HG03520 (cell line): ENCODE measurements around the gene SLC35F3.
"Not testable (repeated sequence)": the region's sequence is repeated elsewhere in the genome, so short reads cannot be mapped to it uniquely, and the experiment has no call there.

Experiments
- ATAC-seq: cut with Tn5 transposase; IDR thresholded peaks from one replicate; pipeline ENCODE4 v1.9.1; 2021; ENCODE audit warnings: mild to moderate bottlenecking, moderate library complexity; ENCODE audit not compliant: unreplicated experiment

The SLC35F3 gene

DNA sequence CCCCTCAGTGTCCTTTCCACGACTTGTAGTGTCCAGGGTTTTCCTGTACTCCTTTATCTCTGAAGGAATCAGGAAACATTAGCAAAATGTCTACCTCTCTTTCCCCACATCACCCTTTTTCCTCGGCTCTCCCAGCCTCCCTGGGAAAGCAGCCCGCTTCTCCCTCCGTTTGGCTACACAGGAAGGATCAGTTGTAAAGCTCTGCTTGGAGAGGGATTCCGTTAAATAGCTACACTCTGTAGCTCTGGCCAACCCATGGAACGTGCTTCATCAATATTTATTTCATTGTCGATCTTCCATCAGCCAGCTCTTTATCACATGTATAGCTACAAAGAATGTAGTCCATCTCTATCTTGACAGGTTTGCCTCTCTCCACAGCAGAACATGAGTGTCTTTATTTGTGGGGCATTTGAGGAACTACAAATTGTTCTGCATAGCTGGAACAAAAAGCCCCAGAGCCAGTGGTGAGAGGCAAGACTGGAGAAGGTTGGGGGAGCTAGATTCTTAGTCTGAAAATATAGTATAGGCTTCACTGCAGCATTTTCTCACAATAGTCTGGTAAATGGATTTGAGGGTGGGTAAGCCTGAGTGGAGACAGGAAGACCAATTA, 191.8 kb downstream of the SLC35F3 start:
- no peak for ATAC-seq

DNA sequence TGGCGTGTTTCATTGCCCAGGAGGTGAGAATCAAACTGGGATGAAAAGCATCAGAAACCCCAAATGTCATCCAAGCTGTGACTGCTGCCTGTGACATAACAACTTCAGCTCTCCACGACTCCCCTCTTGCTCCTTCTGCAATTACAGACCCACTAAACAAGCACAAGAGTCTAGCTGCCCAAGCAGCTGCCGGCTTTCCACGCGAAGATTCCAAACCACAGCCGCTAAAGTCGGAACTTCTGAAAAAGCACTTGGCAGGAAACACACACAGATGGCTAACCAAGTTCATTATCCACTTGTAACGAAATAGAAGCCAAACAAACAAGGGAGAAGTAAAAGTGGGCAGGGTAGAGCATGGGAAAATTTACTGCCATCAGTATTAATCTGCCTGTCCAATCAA, 198.1 kb downstream of the SLC35F3 start:
- no peak for ATAC-seq

DNA sequence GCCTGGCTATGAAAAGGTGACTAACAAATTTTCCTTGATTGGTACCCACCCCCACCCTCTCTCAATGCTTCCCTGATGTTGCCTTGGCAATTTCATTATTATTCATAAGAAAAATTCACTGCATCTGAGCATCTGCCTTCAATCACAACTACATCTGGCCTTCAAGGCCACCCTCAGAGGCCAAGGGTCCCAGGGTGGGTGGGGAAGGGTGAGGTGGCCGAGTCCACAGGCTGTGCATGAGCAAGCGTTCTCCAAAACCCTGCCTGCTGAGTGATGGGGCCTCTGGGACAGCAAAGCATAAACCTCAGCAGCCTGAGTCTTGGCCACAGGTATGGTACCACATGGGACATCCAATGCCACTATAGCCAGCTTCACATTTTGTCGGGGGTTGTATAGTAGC, 198.7 kb downstream of the SLC35F3 start:
- no peak for ATAC-seq

DNA sequence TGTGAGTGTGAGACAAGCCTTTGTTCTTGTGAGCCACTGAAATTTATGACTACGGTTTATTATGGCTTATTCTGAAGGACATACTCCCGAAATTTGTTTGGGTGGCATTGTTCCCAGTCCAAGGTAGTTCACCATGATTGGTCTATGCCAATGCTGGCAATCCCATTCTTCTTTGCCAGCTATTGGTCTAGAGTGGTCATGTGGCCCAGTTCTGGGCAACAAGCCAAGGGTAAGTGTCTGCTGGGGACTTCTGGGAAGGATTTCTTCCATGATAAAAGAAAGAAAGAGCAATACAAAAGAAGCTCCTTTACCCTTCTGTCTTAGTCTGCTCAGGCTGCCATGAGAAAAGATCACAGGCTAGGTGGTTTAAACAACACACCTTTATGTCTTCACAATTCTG, 201.6 kb downstream of the SLC35F3 start:
- no peak for ATAC-seq

DNA sequence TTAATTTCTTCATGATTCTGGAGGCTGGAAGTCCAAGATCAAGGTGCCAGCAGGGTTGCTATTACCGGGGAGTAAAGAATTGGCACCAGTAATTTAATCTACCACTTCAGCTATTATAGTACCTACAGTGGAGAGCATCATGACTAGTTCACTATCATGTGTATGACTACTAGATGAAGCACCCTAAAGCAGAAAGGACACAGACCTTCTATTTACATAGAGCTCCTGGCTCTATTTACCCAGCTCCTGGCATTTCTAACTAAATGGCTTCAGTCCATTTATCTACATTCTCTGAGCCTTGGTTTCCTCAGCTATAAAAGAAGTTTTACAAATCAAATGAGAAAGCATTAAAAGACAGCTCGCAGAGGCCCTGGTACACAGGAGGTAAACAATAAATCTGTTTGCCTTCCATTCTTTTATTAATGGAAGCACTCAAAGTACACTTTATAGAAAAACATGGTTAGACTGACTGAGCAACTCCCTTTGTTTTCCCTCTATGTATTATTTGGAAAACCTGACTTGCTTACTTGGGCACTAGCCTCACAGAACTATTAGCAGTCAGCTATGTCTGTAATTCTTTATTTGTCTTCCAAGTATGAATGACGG, 203.0 kb downstream of the SLC35F3 start:
- ATAC-seq: no peak

DNA sequence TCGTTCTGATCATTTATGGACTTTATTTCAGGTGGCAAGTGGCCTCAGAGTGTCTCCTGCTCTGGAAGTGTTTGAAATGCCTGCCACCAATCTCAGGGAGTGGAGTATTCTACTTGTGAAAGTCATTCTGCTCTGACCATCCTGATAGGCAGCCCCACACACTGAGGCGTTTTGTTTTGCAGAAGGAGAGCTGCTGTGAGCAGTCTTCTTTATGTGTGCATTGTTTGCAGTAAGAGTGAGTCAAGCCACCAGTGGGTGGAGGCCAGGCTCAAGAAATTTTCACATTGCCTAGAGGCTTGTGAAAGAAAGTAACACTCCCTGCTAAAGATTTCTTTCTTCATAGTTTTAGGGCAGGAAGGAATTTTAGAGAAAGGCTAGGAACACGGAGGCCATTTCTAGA, 204.4 kb downstream of the SLC35F3 start:
- no peak for ATAC-seq

DNA sequence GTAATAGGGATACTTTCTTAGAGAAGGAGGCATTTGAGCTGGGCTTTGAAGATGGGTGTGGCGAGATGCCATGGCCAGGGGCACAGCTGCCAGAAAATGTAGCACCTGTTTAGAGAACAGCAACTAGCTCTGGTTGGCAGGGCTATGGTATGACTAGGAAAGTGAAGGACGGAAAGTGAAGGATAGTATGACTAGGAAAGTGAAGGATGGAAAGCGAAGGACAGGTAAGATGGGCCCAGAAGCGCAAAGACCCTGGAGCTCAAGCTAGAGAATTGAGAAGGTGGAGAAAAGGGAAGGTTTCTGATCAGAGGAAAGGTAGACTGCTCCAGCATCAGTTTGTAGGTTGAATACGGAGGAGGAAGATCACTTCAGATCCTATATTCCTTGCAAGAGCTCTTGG, 205.4 kb downstream of the SLC35F3 start:
- no peak for ATAC-seq

DNA sequence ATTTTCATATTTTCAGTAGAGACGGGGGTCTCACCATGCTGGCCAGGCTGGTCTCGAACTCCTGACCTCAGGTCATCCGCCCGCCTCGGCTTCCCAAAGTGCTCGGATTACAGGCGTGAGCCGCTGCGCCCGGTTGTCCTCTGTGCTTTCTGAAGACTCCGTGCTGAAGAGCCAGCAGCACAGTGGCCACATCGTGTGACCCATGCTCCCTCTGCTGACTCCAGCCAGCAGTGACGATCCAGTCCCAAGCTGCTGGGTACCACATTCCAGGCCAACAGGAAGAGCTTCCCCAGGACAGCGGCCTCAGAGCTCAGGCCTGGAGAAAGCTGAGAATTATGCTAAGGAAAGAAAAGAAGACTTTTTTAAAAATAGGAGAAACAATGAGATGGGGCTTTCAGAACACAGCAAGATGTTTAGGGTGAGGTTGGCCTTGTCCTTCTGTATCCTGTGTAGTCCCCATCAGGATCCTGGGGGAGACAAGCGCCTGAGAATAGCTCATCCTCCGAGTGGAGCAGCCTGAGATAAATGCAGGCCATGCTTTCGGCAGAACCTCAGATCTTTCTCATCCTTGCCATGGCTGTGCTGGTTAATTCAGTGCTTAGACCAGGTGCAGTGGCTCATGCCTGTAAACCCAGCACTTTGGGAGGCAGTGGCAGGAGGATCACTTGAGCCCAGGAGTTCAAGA, 207.1 kb downstream of the SLC35F3 start:
- no peak for ATAC-seq

DNA sequence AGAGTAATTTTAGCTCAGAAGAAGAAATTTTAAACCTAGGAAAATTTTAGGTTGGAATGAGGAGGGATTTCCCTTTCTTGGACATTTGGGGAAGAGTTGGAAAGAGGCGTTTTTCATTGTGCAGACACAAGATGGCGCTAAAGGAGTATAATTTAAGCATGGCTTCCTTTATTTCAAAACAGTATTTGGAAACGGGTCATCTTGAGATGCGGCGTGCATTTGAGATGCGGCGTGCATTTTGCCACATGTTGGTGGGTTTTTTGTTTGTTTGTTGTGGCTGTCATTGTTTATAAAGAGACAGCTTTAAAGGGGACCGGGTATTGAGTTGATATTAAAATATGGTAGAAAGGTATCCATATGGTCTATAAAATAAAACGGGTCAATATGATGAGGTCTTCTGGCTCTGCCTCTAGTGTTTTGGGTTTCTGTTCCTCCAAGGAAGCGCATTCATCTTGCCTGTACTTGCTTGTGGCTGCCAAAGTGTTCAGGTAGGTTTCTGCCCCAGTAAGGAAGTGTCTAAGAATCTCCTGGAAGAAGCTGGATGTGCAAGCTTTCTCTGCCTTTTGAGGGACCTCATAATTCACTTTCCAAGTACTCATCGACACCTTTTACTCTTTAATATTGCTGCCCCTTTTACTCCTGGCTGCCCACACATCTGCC, 210.3 kb downstream of the SLC35F3 start:
- ATAC-seq: no peak

DNA sequence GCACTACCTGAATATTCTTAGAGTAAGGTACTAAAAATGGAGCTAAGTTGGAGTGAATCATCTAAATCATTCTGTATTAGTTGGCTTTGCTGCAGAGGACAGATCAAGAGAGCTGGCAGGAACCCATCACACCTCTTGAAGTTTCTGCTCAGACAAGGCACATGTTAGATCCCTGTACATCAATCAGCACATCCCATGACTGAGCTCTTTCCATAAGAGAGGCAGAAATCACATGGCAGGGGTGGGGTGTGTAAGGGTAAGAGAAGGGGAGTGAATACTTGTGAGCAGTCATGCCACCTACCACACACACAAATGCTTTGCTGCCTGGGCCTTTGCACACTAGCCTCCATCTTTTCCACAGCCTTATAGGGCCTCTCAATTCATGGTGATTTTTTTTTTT, 214.4 kb downstream of the SLC35F3 start:
- ATAC-seq: no peak

DNA sequence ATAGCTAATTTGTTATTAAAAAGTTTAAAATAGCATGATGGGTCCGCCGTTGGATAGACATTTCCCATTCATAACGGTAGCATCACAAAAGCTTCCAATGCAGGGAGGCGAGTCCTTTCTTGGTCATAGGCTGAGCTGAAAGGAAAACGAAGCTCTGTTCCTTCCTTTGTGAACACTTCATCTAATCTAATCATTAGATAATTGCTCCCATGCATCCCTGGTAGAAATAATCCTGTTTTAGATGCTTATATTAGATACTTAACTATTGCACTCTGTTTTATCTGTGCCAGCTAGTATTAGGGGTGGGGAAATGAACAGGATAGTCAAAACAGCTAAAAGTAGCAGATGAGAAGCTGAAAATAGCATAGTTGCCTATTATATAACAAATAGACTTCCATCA, 215.0 kb downstream of the SLC35F3 start:
- no peak for ATAC-seq

DNA sequence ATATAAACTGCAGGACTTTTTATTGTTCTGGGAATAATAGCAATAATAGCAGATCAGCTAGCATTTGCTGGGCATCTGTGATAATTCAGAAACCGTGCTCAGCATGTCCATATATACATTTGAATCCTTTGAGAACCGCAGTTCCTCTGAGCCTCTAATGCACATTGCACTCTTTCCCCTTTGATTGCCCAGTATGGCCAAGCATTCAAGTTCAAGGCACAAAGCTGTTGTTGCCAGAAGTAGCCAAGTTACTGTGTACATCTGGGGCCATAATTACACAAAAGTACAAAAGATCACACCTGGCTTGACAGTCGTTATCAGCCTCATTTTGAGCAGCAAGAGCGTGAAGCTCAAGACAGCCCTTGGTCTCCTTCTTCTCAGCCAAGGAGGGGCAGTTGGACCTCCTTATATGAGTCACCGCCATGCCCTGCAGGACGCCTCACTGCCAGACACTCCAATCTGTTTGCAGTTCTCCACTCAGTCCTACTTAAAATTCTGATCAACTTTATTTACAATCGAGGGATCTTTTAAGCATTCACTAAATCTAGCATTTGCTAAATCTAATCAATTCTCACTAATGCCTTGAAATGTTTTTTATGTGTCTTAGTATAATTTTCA, 216.0 kb downstream of the SLC35F3 start:
- ATAC-seq: no peak

DNA sequence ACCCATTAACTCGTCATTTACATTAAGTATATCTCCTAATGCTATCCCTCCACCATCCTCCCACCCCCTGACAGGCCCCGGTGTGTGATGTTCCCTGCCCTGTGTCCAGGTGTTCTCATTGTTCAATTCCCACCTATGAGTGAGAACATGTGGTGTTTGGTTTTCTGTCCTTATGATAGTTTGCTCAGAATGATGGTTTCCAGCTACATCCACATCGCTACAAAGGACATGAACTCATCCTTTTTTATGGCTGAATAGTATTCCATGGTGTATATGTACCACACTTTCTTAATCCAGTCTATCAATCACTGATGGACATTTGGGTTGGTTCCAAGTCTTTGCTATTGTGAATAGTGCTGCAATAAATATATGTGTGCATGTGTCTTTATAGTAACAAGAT, 217.2 kb downstream of the SLC35F3 start:
- ATAC-seq: not testable (repeated sequence)

DNA sequence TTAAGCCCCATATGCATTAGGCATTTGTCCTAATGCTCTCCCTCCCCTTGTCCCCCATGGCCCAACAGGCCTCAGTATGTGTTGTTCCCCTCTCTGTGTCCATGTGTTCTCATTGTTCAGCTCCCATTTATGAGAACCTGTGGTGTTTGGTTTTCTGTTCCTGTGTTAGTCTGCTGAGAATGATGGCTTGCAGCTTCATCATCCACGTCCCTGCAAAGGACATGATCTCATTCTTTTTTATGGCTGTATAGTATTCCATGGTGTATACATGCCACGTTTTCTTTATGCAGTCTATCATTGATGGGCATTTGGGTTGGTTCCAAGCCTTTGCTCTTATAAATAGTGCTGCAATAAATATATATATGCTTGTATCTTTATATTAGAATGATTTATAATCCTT, 218.1 kb downstream of the SLC35F3 start:
- ATAC-seq: not testable (repeated sequence)

DNA sequence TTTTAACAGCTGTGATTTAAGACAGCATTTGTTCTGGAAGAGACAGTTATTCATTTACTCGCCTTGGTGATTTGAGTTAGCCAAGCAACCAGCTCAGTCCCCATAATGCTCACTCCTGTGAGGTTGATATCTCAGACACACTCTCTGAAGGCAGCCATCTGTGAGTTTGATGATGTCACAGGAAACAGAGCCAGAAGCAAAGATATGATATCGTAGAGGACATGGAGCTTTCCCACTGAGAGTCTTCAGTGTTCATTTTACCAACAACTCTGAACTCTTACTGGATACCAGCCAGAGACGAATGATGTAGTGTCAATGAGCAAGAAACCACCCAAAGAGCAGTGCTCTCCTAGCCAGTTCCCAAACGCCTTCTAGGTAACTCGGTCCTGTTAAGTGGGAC, 219.4 kb downstream of the SLC35F3 start:
- ATAC-seq: no peak

DNA sequence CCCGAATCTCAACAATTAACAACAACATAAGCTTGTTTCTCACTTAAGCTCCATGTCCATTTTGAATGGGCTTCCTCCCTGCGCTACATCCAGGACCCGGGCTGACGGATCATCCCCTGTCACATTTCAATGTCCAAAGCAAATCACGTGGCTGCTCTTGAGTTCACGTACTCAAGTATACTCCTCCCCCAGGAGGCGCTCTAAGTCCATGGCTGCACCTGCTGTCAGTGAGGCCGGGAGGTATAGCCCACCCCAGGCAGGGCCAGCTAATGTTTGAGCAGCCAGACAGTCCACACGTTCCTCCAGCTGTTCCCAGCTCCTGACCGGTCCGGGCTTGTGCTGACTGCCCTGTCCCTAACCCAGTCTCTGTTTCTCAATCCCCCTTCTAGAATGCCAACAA, 220.8 kb downstream of the SLC35F3 start:
- no peak for ATAC-seq

DNA sequence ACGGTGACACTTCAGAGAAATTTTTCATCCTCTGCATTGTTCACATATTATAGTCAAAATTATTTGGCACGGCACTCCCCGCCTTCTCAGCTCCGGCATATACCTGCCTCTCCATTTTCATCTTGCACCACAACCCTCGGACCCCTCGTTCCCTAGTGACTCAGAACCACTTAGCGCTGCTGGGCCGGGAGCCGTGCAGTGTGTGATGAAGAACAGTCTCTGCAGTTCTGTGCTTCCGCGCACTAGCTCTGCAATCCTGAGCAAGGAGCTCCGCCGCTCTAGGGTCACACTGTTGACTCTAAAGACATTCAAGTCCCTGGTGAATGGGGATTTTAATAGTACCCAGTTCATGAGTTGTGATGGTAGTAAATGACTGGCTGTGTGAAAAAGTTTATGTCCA, 221.2 kb downstream of the SLC35F3 start:
- ATAC-seq: no peak

DNA sequence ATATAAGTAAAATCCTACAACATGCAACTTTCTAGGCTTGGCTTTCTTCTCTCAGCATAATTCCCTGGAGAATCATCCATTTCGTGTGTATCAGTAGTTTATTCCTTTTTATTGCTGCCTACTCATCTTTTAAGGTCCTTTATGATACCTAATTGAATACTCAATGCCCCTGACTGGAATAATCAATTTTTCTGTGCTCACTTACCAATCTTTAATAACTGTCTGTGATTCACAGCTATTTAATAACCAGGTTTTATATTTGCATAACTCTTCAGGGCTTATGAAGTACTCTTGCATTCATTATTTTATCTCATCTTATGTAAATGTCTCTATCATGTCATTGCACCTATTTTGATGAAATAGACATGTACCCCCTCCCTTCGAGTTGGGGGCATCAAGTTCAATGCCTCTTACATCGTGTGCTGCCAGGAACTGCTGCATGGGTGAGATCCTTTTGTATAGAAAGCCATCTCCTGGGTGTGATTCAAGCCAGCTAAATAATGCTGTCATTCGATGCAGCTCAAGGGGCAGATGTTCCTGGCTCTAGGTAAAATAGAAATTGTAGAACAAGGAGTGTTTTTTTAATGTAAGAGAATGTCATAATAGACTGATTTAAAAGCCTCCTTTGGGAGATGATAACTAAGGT, 222.7 kb downstream of the SLC35F3 start:
- ATAC-seq: no peak

DNA sequence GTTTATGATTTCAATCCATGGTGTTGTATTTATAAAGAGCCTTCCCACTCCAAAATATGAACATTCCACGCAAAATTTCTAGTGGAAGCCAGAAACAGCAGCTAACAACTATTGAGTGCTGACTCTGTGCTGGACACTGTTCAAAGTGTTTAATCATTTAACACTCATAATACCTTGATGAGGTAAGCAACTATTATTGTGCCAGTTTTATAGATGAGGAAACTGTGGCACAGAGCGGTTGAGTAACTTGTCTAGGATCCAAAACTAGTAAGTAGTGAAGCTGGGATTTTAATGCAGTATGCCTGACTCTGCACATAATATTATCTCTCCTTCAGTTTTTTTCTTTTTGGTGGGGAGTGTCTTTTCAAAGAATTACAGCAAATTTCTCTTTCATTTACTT, 228.3 kb downstream of the SLC35F3 start:
- ATAC-seq: no peak

DNA sequence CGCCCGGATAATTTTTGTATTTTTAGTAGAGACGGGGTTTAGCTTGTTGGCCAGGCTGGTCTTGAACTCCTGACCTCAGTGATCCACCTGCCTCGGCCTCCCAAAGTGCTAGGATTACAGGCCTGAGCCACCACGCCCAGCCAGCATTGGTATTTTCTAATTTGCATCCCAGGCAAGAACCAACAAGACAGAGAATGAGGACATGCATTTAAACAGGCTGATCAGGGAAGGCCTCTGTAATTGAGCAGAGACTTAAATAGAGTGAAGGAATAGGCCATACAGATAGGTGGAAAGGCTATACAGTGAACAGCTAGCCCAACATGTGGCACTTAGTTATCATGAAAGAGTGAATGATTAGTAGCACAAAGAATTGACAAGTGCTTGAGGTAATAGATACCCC, 230.4 kb downstream of the SLC35F3 start:
- no peak for ATAC-seq

DNA sequence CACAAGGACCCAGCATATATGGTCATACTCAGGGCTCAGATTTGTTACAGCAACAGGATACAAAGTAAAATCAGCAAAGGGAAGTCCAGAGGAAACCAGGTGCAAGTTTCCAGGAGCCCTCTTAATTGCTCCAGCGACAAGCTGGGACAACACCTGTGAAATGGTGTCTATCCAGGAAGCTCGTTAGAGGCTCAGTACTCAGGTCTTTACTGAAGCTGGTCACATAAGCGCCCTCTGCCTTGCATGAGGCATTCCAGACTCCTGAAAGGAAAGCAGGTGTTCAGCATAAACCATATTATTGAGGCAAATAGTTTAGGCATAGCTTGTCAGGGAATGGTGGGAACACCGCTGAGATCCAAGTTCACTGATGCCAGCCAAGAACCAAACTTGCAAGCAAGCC, 231.0 kb downstream of the SLC35F3 start:
- no peak for ATAC-seq
